Esophagus muscularis mucosa (tissue), 4 donors: ENCODE measurements around the gene INCA1. TPM values are rescaled to one million over a fixed set of nuclear protein-coding genes. Genes with fewer than 3 reads are reported as not detected.

Experiments
- DNase-seq: peaks from one replicate; pipeline ENCODE4 v3.0.0-alpha.2; 2017; ENCODE audit errors: extremely low spot score
- H3K27ac ChIP-seq, 4 donors: fragments of 200-600 bp; sonication (generic); replicated peaks in 1 of 4; 1 replicate in 3 of 4; 2 replicates in 1 of 4; pipeline ENCODE4 v1.5.1; 2016 to 2019; ENCODE audit warnings: mild to moderate bottlenecking in 1 of 4
- H3K27me3 ChIP-seq, 4 donors: fragments of 200-600 bp; sonication (generic); one replicate each; pipeline versions ENCODE4 v1.5.1 to v1.6.0; 2016 to 2019
- H3K36me3 ChIP-seq, 4 donors: fragments of 200-600 bp; sonication (generic); one replicate each; pipeline ENCODE4 v1.5.1; 2016 to 2019
- H3K4me1 ChIP-seq, 4 donors: fragments of 200-600 bp; sonication (generic); one replicate each; pipeline ENCODE4 v1.5.1; 2016 to 2019
- H3K4me3 ChIP-seq, 4 donors: fragments of 200-600 bp; sonication (generic); 1 replicate in 2 of 4; 2 replicates in 2 of 4; pipeline ENCODE4 v1.5.1; 2016 to 2019; ENCODE audit warnings: mild to moderate bottlenecking in 4 of 4, moderate library complexity in 1 of 4
- H3K9me3 ChIP-seq, 4 donors: fragments of 200-600 bp; sonication (generic); 1 replicate in 3 of 4; 2 replicates in 1 of 4; pipeline ENCODE4 v1.5.1; 2016 to 2019
- EP300 ChIP-seq: sonication (generic); formaldehyde crosslinking; IDR thresholded peaks from one replicate; pipeline ENCODE4 v1.6.1; 2017; ENCODE audit warnings: antibody characterized with exemption
- POLR2A ChIP-seq: fragments of 450-650 bp; IDR thresholded peaks from one replicate; pipeline ENCODE4 v1.6.1; 2017; ENCODE audit warnings: antibody characterized with exemption, moderate library complexity, mild to moderate bottlenecking, low read depth
- POLR2AphosphoS5 ChIP-seq, 2 donors: sonication (generic); formaldehyde crosslinking; IDR thresholded peaks; one replicate each; pipeline ENCODE4 v1.6.1; 2017; ENCODE audit warnings: antibody characterized with exemption in 2 of 2
- WGBS: methylation state at CpG from one replicate; pipeline ENCODE4 v1.1.5; 2018; 5-methylcytosine and 5-hydroxymethylcytosine counted together
- intact Hi-C: fragments of 100-400 bp; cut with DNase I; formaldehyde crosslinking; loops from one replicate; pipeline ENCODE4 v1.15.1; 2023
- total RNA-seq, 4 donors: library from RNA; depleted of rRNA; stranded (reverse); fragments of >200 nt; gene quantifications; one replicate each; pipeline versions ENCODE4 v1.1.0 to v1.2.1, GENCODE V29; 2016
- TF ChIP-seq, protein P1 (sequence below), 3 experiments: fragments of 200-600 bp in 2 of 3; fragments of 450-650 bp in 1 of 3; sonication (generic) in 2 of 3; IDR thresholded peaks; one replicate each; pipeline ENCODE4 v1.5.1; 2017 to 2019; ENCODE audit warnings: antibody characterized with exemption in 3 of 3, mild to moderate bottlenecking in 2 of 3, moderate library complexity in 1 of 3

The INCA1 gene
- total RNA-seq, 4 donors from 2014 or later: 1.3 to 4.6 (median 3.0) TPM

GRCh38 chr17:4986403-4986802, 10.9 kb downstream of the INCA1 start:
- Histone ChIP-seq H3K9me3 (no peaks in the 10 kb centered on the region), H3K4me3 (peak overlapping the region; percentile 80 to 96 (median 84)), H3K27me3 (no peaks in the 10 kb centered on the region), H3K36me3 (peaks cover 3 to 46% (median 37%) of the 10 kb centered on the region in 4 donors), H3K27ac (peak overlapping the region; percentile 90 to 98 (median 92)), H3K4me1 (peaks cover 22 to 35% (median 32%) of the 10 kb centered on the region in 4 donors)
- WGBS: 45% methylated on average over 5 of the region's 5 CpGs
- TF ChIP-seq POLR2AphosphoS5 (IDR thresholded peaks at IDR 0.05) (no peak), POLR2A (no peak), EP300 (no peak)
- TF ChIP-seq, protein P1, sequence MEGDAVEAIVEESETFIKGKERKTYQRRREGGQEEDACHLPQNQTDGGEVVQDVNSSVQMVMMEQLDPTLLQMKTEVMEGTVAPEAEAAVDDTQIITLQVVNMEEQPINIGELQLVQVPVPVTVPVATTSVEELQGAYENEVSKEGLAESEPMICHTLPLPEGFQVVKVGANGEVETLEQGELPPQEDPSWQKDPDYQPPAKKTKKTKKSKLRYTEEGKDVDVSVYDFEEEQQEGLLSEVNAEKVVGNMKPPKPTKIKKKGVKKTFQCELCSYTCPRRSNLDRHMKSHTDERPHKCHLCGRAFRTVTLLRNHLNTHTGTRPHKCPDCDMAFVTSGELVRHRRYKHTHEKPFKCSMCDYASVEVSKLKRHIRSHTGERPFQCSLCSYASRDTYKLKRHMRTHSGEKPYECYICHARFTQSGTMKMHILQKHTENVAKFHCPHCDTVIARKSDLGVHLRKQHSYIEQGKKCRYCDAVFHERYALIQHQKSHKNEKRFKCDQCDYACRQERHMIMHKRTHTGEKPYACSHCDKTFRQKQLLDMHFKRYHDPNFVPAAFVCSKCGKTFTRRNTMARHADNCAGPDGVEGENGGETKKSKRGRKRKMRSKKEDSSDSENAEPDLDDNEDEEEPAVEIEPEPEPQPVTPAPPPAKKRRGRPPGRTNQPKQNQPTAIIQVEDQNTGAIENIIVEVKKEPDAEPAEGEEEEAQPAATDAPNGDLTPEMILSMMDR (IDR thresholded peaks at IDR 0.05): no peak
- intact Hi-C loops: loop anchor here (5.0 kb wide), 2 partner anchors 49 to 79 kb away; no protein-coding TSS in a partner anchor
- DNase-seq: no peak

- intact Hi-C loops: no loop called here
- Histone ChIP-seq H3K27me3 (no peaks in the 10 kb centered on the region), H3K36me3 (peaks cover 29 to 85% (median 76%) of the 10 kb centered on the region in 4 donors), H3K4me3 (no peak overlapping the region), H3K4me1 (peaks cover 12 to 31% (median 23%) of the 10 kb centered on the region in 4 donors), H3K9me3 (no peaks in the 10 kb centered on the region), H3K27ac (no peak overlapping the region)
- 64% methylated on average over 5 of the region's 5 CpGs for WGBS
- TF ChIP-seq, protein P1 (IDR thresholded peaks at IDR 0.05): no peak
- TF ChIP-seq POLR2AphosphoS5 (IDR thresholded peaks at IDR 0.05) (no peak), POLR2A (no peak)
- no peak for DNase-seq
Observed at GRCh38 chr17:4982305-4982704, 15.0 kb downstream of the INCA1 start.

DNA sequence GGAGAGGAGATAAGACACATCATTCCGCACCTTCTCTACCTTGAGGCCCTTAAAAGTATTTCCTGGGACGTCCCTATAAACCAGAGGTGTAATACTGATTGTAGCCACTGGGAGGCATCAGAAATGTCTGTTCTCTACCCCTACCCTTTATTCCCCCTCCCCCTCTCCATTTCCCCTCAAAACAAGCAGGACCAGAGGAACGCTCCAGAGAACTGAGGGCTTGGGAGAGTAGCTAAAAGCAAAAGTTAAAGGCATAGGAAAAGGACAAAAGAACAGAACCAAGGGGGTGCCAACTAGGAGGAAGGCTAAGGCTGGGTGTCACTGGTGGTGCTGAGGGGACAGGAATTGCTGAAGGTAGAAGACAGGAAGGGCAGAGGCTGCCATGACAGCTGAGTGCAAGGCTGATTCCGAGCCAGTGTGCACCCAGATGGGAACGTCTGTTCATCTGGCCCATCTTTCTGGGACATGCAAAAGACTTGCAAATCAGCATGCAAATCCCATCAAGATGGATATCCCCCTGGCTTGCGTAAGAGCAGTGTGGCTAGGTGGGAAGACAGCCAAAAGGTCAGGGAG, 16.6 kb downstream of the INCA1 start:
- intact Hi-C loops: loop anchor here (2.0 kb wide), 1 partner anchor 82 kb away; no protein-coding TSS in a partner anchor
- no peaks in the 10 kb centered on the region for H3K27me3 ChIP-seq
- DNase-seq: no peak
- H3K36me3 ChIP-seq: peaks cover 45 to 98% (median 89%) of the 10 kb centered on the region in 4 donors
- H3K9me3 ChIP-seq: no peaks in the 10 kb centered on the region
- no peak for TF ChIP-seq EP300
- TF ChIP-seq, protein P1 (IDR thresholded peaks at IDR 0.05): peak; percentile 72 to 86 (median 83)
- no peak for TF ChIP-seq POLR2AphosphoS5 (IDR thresholded peaks at IDR 0.05)
- peaks cover 2 to 17% (median 10%) of the 10 kb centered on the region in 4 donors for H3K4me1 ChIP-seq
- peak overlapping the region in 1 of 4 donors; percentile 22 for H3K27ac ChIP-seq
- no peak overlapping the region for H3K4me3 ChIP-seq
- WGBS: 44% methylated on average over 6 of the region's 6 CpGs

- H3K27ac ChIP-seq: no peak overlapping the region
- H3K27me3 ChIP-seq: no peaks in the 10 kb centered on the region
- H3K9me3 ChIP-seq: no peaks in the 10 kb centered on the region
- no peak overlapping the region for H3K4me3 ChIP-seq
- peaks cover under 1 to 19% (median 13%) of the 10 kb centered on the region in 4 donors for H3K4me1 ChIP-seq
- H3K36me3 ChIP-seq: peaks cover 54 to 91% (median 82%) of the 10 kb centered on the region in 4 donors
- TF ChIP-seq EP300: no peak
- no peak for TF ChIP-seq POLR2AphosphoS5 (IDR thresholded peaks at IDR 0.05)
- TF ChIP-seq, protein P1 (IDR thresholded peaks at IDR 0.05): no peak
- TF ChIP-seq POLR2A: no peak
- intact Hi-C loops: no loop called here
- DNase-seq: no peak
Observed at GRCh38 chr17:4978726-4979125, 18.6 kb downstream of the INCA1 start.
